Natural killer cell (primary cell): Measurements from ENCODE around the gene SMIM11. TPM values are rescaled to one million over a fixed set of nuclear protein-coding genes. Genes with fewer than 3 reads are reported as not detected.

ENCODE experiments used
- ATAC-seq, 3 donors: fragments of 150-1000 bp in 2 of 3; fragments of 200-7000 bp in 1 of 3; cut with Tn5 transposase; 1 replicate in 1 of 3; 2 replicates in 2 of 3; pipeline ENCODE4 v1.10.0; 2021; ENCODE audit warnings: mild to moderate bottlenecking in 2 of 3, moderate library complexity in 2 of 3
- DNase-seq, 2 donors: peaks; one replicate each; pipeline versions ENCODE4 v3.0.0 to v3.0.0-alpha.2; 2013 to 2021; ENCODE audit warnings: mixed read lengths in 1 of 2
- H3K27ac ChIP-seq: one replicate; pipeline ENCODE4 v1.5.1; 2013; ENCODE audit warnings: mild to moderate bottlenecking, low read length
- H3K27me3 ChIP-seq: one replicate; pipeline ENCODE4 v1.6.1; 2013; ENCODE audit warnings: low read length; ENCODE audit not compliant: control insufficient read depth, insufficient read depth
- H3K36me3 ChIP-seq: one replicate; pipeline ENCODE4 v1.6.1; 2013; ENCODE audit warnings: low read length; ENCODE audit not compliant: control insufficient read depth, insufficient read depth
- H3K4me1 ChIP-seq: one replicate; pipeline ENCODE4 v1.6.1; 2013; ENCODE audit warnings: low read length; ENCODE audit not compliant: control insufficient read depth, insufficient read depth
- H3K4me3 ChIP-seq: one replicate; pipeline ENCODE4 v1.5.1; 2013; ENCODE audit warnings: low read length
- H3K9me3 ChIP-seq: one replicate; pipeline ENCODE4 v1.6.1; 2013; ENCODE audit warnings: low read length; ENCODE audit not compliant: control insufficient read depth, insufficient read depth
- H3K27ac Mint-ChIP-seq, 2 donors: one replicate each; pipeline ENCODE4 v1.8.0; 2022; ENCODE audit warnings: mild to moderate bottlenecking in 2 of 2, mixed read lengths in 2 of 2, moderate library complexity in 1 of 2
- H3K27me3 Mint-ChIP-seq, 2 donors: one replicate each; pipeline ENCODE4 v1.8.0; 2022; ENCODE audit warnings: low read depth in 2 of 2, mixed read lengths in 2 of 2
- H3K36me3 Mint-ChIP-seq: one replicate; pipeline ENCODE4 v1.8.0; 2022; ENCODE audit warnings: mixed read lengths
- H3K4me1 Mint-ChIP-seq, 2 donors: one replicate each; pipeline ENCODE4 v1.8.0; 2022; ENCODE audit warnings: mixed read lengths in 2 of 2
- H3K4me3 Mint-ChIP-seq: one replicate; pipeline ENCODE4 v1.8.0; 2022; ENCODE audit warnings: mild to moderate bottlenecking, moderate library complexity, mixed read lengths
- H3K9me3 Mint-ChIP-seq, 2 donors: one replicate each; pipeline ENCODE4 v1.8.0; 2022; ENCODE audit warnings: mixed read lengths in 2 of 2
- WGBS: methylation state at CpG from one replicate; pipeline ENCODE4 v1.1.7; 2013; ENCODE audit warnings: missing lambda C conversion rate; ENCODE audit not compliant: insufficient coverage; 5-methylcytosine and 5-hydroxymethylcytosine counted together
- intact Hi-C: fragments of 100-400 bp; cut with micrococcal nuclease; formaldehyde crosslinking; loops from one replicate; pipeline ENCODE4 v1.14.2; 2022
- total RNA-seq, 4 donors: library from RNA; stranded (reverse); fragments of 120-200 nt in 1 of 4; gene quantifications; one replicate each; pipeline versions ENCODE4 v1.2.3 to v1.2.4, GENCODE V29; 2013 to 2022
- TF ChIP-seq, protein P1 (sequence below): fragments of 200-600 bp; IDR thresholded peaks from one replicate; pipeline ENCODE4 v1.8.0; 2022; ENCODE audit warnings: antibody characterized with exemption

Gene SMIM11
- total RNA-seq, 3 donors from 2014 or later (not counting 1 experiment from before 2014, with no cell fraction given): 1.0 to 16.3 (median 1.5) TPM

DNA sequence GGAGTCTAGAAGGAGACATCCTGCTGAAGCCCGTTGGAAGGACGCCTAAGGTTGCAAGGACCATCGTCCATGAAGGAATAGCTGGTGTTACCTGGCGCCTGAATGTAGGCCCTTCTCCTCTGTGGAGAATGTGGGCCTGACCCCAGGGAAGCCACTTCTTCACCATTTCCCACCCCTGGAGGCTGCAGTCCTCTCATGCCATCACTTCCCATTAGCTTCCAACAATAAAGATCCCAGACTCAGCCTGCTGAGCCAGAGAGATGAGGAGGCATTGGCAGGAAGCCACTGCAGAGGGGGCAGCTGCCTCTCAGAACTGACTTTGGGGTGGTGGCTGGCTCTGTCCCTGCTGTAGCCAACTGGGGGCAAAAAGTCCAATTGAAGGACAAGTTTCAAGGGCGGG lies 32.8 kb upstream of the SMIM11 start:
- 89% methylated on average over 5 of the region's 5 CpGs for WGBS
- H3K4me3 ChIP-seq: no peak overlapping the region
- no peaks in the 10 kb centered on the region for H3K9me3 ChIP-seq
- Mint-ChIP-seq H3K36me3 (no peaks in the 10 kb centered on the region), H3K27me3 (peaks cover 7 to 8% of the 10 kb centered on the region in 2 donors), H3K9me3 (no peaks in the 10 kb centered on the region), H3K4me3 (no peak overlapping the region), H3K4me1 (peaks cover 18 to 25% of the 10 kb centered on the region in 2 donors), H3K27ac (no peak overlapping the region)
- no peak overlapping the region for H3K27ac ChIP-seq
- H3K27me3 ChIP-seq: no peaks in the 10 kb centered on the region
- no peak for ATAC-seq
- no peak for DNase-seq
- peaks cover 7% of the 10 kb centered on the region for H3K4me1 ChIP-seq
- TF ChIP-seq, protein P1, sequence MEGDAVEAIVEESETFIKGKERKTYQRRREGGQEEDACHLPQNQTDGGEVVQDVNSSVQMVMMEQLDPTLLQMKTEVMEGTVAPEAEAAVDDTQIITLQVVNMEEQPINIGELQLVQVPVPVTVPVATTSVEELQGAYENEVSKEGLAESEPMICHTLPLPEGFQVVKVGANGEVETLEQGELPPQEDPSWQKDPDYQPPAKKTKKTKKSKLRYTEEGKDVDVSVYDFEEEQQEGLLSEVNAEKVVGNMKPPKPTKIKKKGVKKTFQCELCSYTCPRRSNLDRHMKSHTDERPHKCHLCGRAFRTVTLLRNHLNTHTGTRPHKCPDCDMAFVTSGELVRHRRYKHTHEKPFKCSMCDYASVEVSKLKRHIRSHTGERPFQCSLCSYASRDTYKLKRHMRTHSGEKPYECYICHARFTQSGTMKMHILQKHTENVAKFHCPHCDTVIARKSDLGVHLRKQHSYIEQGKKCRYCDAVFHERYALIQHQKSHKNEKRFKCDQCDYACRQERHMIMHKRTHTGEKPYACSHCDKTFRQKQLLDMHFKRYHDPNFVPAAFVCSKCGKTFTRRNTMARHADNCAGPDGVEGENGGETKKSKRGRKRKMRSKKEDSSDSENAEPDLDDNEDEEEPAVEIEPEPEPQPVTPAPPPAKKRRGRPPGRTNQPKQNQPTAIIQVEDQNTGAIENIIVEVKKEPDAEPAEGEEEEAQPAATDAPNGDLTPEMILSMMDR: no peak
- intact Hi-C loops: loop anchor here (5.0 kb wide), 1 partner anchor 320 kb away; no protein-coding TSS in a partner anchor
- no peaks in the 10 kb centered on the region for H3K36me3 ChIP-seq

DNA sequence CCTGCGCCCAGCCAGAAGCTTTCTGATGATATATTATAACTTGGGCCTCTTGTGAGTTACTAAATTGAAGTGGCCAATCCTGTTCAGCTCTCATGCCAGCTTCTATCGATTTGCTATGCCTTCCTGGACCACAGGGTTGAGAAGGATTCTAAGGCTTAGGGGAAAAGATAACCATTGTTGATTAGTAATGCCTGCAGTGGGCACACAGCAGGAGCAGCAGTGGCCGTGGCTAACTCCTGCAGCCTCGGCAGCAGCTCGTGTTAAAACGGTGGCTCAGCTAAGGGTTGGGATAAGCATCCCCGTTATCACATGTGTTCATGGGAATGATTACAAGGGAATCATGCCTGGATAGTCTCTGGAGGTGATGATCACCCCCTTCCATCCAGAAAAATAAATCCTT lies 32.0 kb upstream of the SMIM11 start:
- Histone ChIP-seq H3K36me3 (no peaks in the 10 kb centered on the region), H3K4me3 (no peak overlapping the region), H3K27ac (no peak overlapping the region), H3K4me1 (peaks cover 9% of the 10 kb centered on the region), H3K27me3 (no peaks in the 10 kb centered on the region), H3K9me3 (no peaks in the 10 kb centered on the region)
- intact Hi-C loops: loop anchor here (5.0 kb wide), 1 partner anchor 321 kb away; no protein-coding TSS in a partner anchor
- peaks cover 0 to 7% of the 10 kb centered on the region in 2 donors for H3K27me3 Mint-ChIP-seq
- no peaks in the 10 kb centered on the region for H3K9me3 Mint-ChIP-seq
- peaks cover 25 to 26% of the 10 kb centered on the region in 2 donors for H3K4me1 Mint-ChIP-seq
- H3K27ac Mint-ChIP-seq: no peak overlapping the region
- H3K36me3 Mint-ChIP-seq: no peaks in the 10 kb centered on the region
- TF ChIP-seq, protein P1: no peak
- ATAC-seq (no peak), DNase-seq (no peak)
- H3K4me3 Mint-ChIP-seq: no peak overlapping the region
- WGBS: 90% methylated on average over 6 of the region's 7 CpGs

DNA sequence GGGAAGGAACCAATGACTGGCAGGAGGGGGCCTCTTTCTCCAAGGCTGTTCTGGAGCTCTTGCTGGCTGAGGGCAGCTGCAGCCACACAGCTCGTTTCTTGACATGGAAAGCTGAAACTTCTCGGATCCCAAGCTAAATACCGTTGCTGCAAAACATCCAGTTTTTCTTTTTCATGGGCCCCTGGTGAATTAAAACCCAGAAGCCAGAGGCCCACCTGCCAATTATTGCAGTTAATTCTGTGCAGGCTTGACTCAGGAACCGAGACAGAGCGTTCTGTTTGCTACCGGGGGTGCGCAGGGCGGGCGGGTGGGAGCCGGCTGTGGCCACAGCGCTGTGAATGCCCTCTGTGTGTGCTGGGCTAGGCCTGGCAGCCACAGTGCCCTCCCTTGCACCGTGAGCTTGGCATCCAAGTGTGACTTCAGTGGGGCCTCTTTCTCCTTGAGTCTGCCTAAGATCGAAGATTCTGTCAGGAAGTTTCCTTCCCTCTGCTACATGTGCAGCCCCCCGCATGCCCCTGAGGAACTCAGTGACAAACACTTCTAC lies 31.4 kb upstream of the SMIM11 start:
- intact Hi-C loops: loop anchor here (5.0 kb wide), 1 partner anchor 322 kb away; no protein-coding TSS in a partner anchor
- Mint-ChIP-seq H3K9me3 (no peaks in the 10 kb centered on the region), H3K27me3 (peaks cover 0 to 3% of the 10 kb centered on the region in 2 donors)

More for the DNA sequence above, 31.4 kb upstream of the SMIM11 start:
- Histone ChIP-seq H3K27ac (no peak overlapping the region), H3K36me3 (no peaks in the 10 kb centered on the region), H3K27me3 (no peaks in the 10 kb centered on the region), H3K4me3 (no peak overlapping the region), H3K4me1 (peaks cover 9% of the 10 kb centered on the region), H3K9me3 (no peaks in the 10 kb centered on the region)
- peaks cover 25 to 26% of the 10 kb centered on the region in 2 donors for H3K4me1 Mint-ChIP-seq
- no peak for DNase-seq
- H3K4me3 Mint-ChIP-seq: no peak overlapping the region
- 91% methylated on average over 14 of the region's 14 CpGs for WGBS
- no peaks in the 10 kb centered on the region for H3K36me3 Mint-ChIP-seq
- TF ChIP-seq, protein P1: no peak
- H3K27ac Mint-ChIP-seq: no peak overlapping the region
- ATAC-seq: no peak
